Activated CD4-positive, alpha-beta memory T cell treated with anti-CD3 and anti-CD28 coated beads for 36 hours (primary cell): ENCODE results near the gene CDC27. TPM values are rescaled to one million over a fixed set of nuclear protein-coding genes. Genes with fewer than 3 reads are reported as not detected.
A peak's percentile ranks its signal among the peaks of the same experiment; 100 is the strongest.

Experiments used
- CTCF ChIA-PET: fragments of 350-600 bp; sonication (Branson Sonifier 250); formaldehyde crosslinking; loops from one replicate; lab custom pipeline; 2021; ENCODE audit warnings: antibody characterized with exemption, inconsistent platforms; lab: Charles Lee
- POLR2A ChIA-PET: fragments of 350-600 bp; sonication (Branson Sonifier 250); formaldehyde crosslinking; loops from one replicate; lab custom pipeline; 2021; ENCODE audit warnings: antibody characterized with exemption; lab: Charles Lee
- DNase-seq: peaks from one replicate; pipeline ENCODE4 v3.0.0-alpha.2; 2020
- H3K27ac Mint-ChIP-seq: one replicate; pipeline ENCODE4 v1.8.0; 2021; ENCODE audit warnings: mixed read lengths
- H3K27me3 Mint-ChIP-seq: one replicate; pipeline ENCODE4 v1.8.0; 2021; ENCODE audit warnings: mixed read lengths
- H3K36me3 Mint-ChIP-seq: one replicate; pipeline ENCODE4 v1.8.0; 2021; ENCODE audit warnings: mixed read lengths
- H3K4me1 Mint-ChIP-seq: one replicate; pipeline ENCODE4 v1.8.0; 2021; ENCODE audit warnings: low read depth, mixed read lengths
- H3K4me3 Mint-ChIP-seq: one replicate; pipeline ENCODE4 v1.8.0; 2021; ENCODE audit warnings: mild to moderate bottlenecking, mixed read lengths
- H3K9me3 Mint-ChIP-seq: one replicate; pipeline ENCODE4 v1.8.0; 2021; ENCODE audit warnings: mixed read lengths
- intact Hi-C: fragments of 100-400 bp; cut with micrococcal nuclease; formaldehyde crosslinking; loops from one replicate; pipeline ENCODE4 v1.15.1; 2023
- total RNA-seq, 2 experiments: library from RNA; stranded (reverse); gene quantifications; one replicate each; pipeline ENCODE4 v1.2.3, GENCODE V29; 2021

Gene CDC27
- total RNA-seq = 100 to 1,000 TPM; 113 to 133 TPM

- Mint-ChIP-seq H3K36me3 (peaks cover 6% of the 10 kb centered on the region), H3K4me1 (peaks cover 48% of the 10 kb centered on the region), H3K9me3 (no peaks in the 10 kb centered on the region), H3K27ac (peak within 1 kb of the TSS; percentile 90), H3K27me3 (no peaks in the 10 kb centered on the region), H3K4me3 (peak within 1 kb of the TSS; percentile 93)
- ChIA-PET POLR2A (interaction anchor here (0.6 to 2.6 kb wide), 5 partner anchors 9 to 86 kb away, joined by 3 to 15 read pairs (median 4); no protein-coding TSS in a partner anchor), CTCF (interaction anchor here (1.0 to 2.9 kb wide), 3 partner anchors 41 to 127 kb away, joined by 3 to 7 read pairs (median 3); no protein-coding TSS in a partner anchor)
- peak; percentile 100 for DNase-seq
- intact Hi-C loops = loop anchor here (1.0 kb wide), 1 partner anchor 15 kb away; no protein-coding TSS in a partner anchor
These were observed at the start of gene CDC27 for GRCh38 chr17:47188876-47189731. TSS of gene CDC27 (minus strand) at chr17:47189295. CDS start at chr17:47189172, 123 bp downstream.

- CTCF ChIA-PET = no interaction called here
- Mint-ChIP-seq H3K27me3 (no peaks in the 10 kb centered on the region), H3K4me3 (no peak overlapping the region), H3K4me1 (peaks cover 6% of the 10 kb centered on the region), H3K27ac (no peak overlapping the region), H3K9me3 (no peaks in the 10 kb centered on the region), H3K36me3 (no peaks in the 10 kb centered on the region)
- intact Hi-C loops = no loop called here
- POLR2A ChIA-PET = no interaction called here
- no peak for DNase-seq
These were observed 49.4 kb upstream of the CDC27 start for GRCh38 chr17:47238321-47239010.

DNA sequence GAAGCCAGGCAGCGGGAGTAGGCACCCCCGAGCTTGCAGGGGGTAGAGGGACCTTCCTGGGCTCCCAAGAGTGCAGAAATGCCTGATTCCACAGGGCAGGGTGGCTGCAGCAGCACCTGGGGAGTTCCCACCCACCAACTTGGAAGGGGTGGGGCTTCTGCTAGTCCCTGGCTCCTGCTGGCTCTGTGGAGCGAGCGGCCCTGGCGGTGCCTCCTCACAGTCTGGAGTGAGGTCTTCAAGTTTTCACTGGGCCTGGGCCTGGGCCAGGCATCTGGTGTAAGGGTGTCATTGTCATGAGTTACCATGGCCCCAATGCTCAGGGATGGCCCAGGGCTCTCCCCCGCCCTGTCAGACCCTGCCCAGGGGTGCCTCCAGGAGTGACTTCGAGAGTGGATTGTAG is 48.7 kb upstream of the CDC27 start:
- no peak overlapping the region for H3K4me3 Mint-ChIP-seq
- DNase-seq = no peak
- H3K27me3 Mint-ChIP-seq = no peaks in the 10 kb centered on the region
- H3K4me1 Mint-ChIP-seq = peaks cover 6% of the 10 kb centered on the region
- H3K36me3 Mint-ChIP-seq = no peaks in the 10 kb centered on the region
- POLR2A ChIA-PET = no interaction called here
- H3K9me3 Mint-ChIP-seq = no peaks in the 10 kb centered on the region
- CTCF ChIA-PET = no interaction called here
- no peak overlapping the region for H3K27ac Mint-ChIP-seq
- intact Hi-C loops = no loop called here

DNA sequence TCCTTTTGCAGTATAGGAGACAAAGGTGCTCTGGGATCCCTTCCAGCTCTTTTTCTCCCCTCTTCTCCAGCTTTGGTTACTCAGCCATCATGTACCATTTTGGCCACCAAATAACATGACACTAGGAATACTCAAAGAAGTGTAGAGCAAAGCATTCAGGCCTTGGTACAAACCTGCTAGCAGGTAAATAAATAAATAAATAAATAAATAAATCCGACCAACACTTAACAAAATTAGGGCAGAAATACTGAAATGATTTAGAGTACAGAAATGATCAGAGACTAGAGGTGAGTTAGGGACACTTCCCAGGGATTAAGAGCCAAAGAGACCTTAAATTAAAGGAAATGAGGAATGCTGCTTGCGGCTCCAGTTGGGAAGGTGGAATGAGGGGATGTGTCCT is 46.8 kb upstream of the CDC27 start:
- H3K9me3 Mint-ChIP-seq = no peaks in the 10 kb centered on the region
- no peaks in the 10 kb centered on the region for H3K27me3 Mint-ChIP-seq
- H3K27ac Mint-ChIP-seq = no peak overlapping the region
- intact Hi-C loops = no loop called here
- POLR2A ChIA-PET = no interaction called here
- no peak overlapping the region for H3K4me3 Mint-ChIP-seq
- CTCF ChIA-PET = no interaction called here
- no peaks in the 10 kb centered on the region for H3K36me3 Mint-ChIP-seq
- DNase-seq = no peak
- peaks cover 6% of the 10 kb centered on the region for H3K4me1 Mint-ChIP-seq

DNA sequence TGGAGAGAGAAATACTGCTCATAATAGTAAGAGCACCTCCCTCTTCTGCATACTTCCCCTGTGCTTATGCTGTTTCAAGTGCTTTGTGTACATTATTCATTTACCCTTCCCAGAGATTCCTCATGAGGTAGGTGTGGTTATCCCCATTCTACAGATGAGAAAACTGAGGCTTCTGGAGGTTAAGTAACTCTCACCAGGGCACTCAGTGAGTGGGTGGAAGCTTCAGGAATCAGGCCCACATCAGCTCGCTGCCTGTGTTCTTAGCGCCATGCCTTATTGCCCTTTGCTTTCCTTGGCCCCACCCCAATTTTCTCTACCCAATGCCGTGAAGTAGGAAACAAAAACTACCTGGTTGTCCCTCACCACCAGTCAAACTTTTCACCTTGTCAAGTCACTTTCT is 46.4 kb upstream of the CDC27 start:
- Mint-ChIP-seq H3K27ac (no peak overlapping the region), H3K9me3 (no peaks in the 10 kb centered on the region), H3K36me3 (no peaks in the 10 kb centered on the region), H3K4me1 (peaks cover 5% of the 10 kb centered on the region), H3K4me3 (no peak overlapping the region), H3K27me3 (no peaks in the 10 kb centered on the region)
- no peak for DNase-seq
- ChIA-PET CTCF (no interaction called here), POLR2A (no interaction called here)
- intact Hi-C loops = no loop called here

GRCh38 chr17:47232465-47232864 is 43.4 kb upstream of the CDC27 start:
- Mint-ChIP-seq H3K27me3 (no peaks in the 10 kb centered on the region), H3K4me1 (peaks cover 11% of the 10 kb centered on the region), H3K36me3 (no peaks in the 10 kb centered on the region), H3K9me3 (no peaks in the 10 kb centered on the region), H3K4me3 (no peak overlapping the region), H3K27ac (no peak overlapping the region)
- CTCF ChIA-PET = interaction anchor here (1.0 kb wide), 1 partner anchor 83 kb away, joined by 4 read pairs; no protein-coding TSS in a partner anchor
- POLR2A ChIA-PET = no interaction called here
- intact Hi-C loops = loop anchor here (5.0 kb wide), 1 partner anchor 385 kb away; no protein-coding TSS in a partner anchor
- no peak for DNase-seq

GRCh38 chr17:47231866-47232265 is 42.8 kb upstream of the CDC27 start:
- POLR2A ChIA-PET = no interaction called here
- Mint-ChIP-seq H3K9me3 (no peaks in the 10 kb centered on the region), H3K27ac (no peak overlapping the region), H3K4me3 (no peak overlapping the region), H3K27me3 (no peaks in the 10 kb centered on the region), H3K4me1 (peaks cover 11% of the 10 kb centered on the region), H3K36me3 (no peaks in the 10 kb centered on the region)
- CTCF ChIA-PET = interaction anchor here (0.7 to 1.9 kb wide), 2 partner anchors 77 to 87 kb away, joined by 3 to 4 read pairs; no protein-coding TSS in a partner anchor
- DNase-seq = no peak
- intact Hi-C loops = loop anchor here (5.0 kb wide), 1 partner anchor 385 kb away; no protein-coding TSS in a partner anchor

GRCh38 chr17:47231334-47231733 is 42.2 kb upstream of the CDC27 start:
- ChIA-PET POLR2A (interaction anchor here (0.6 kb wide), 1 partner anchor 34 kb away, joined by 3 read pairs; no protein-coding TSS in a partner anchor), CTCF (interaction anchor here (0.7 to 4.1 kb wide), 3 partner anchors 78 to 87 kb away, joined by 3 to 74 read pairs (median 4); no protein-coding TSS in a partner anchor)
- no peaks in the 10 kb centered on the region for H3K27me3 Mint-ChIP-seq
- H3K4me3 Mint-ChIP-seq = no peak overlapping the region
- H3K27ac Mint-ChIP-seq = no peak overlapping the region
- H3K9me3 Mint-ChIP-seq = no peaks in the 10 kb centered on the region
- no peak for DNase-seq
- H3K36me3 Mint-ChIP-seq = no peaks in the 10 kb centered on the region
- intact Hi-C loops = loop anchor here (5.0 kb wide), 1 partner anchor 386 kb away; no protein-coding TSS in a partner anchor
- peaks cover 11% of the 10 kb centered on the region for H3K4me1 Mint-ChIP-seq

DNA sequence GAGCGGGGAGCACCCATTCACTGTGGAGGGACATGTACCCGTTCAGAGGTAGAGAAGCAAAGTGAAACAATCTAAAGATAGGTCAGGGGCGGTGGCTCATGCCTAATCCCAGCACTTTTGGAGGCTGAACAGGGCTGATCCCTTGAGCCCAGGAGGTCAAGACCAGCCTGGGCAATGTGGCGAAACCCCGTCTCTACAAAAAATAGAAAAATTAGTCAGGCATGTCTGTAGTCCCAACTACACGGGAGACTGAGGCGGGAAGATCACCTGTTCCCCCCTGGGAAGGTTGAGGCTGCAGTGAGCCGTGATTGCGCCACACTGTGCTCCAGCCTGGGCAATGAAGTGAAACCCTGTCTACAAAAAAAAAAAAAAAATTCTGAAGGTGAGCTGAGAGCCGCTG is 41.8 kb upstream of the CDC27 start:
- Mint-ChIP-seq H3K4me1 (peaks cover 11% of the 10 kb centered on the region), H3K27ac (no peak overlapping the region), H3K36me3 (no peaks in the 10 kb centered on the region), H3K4me3 (no peak overlapping the region), H3K27me3 (no peaks in the 10 kb centered on the region), H3K9me3 (no peaks in the 10 kb centered on the region)
- no peak for DNase-seq
- ChIA-PET CTCF (interaction anchor here (1.0 to 4.1 kb wide), 8 partner anchors 10 to 385 kb away, joined by 3 to 74 read pairs (median 5); partner anchors contain the start of gene CDC27), POLR2A (interaction anchor here (0.6 kb wide), 1 partner anchor 33 kb away, joined by 3 read pairs; no protein-coding TSS in a partner anchor)
- intact Hi-C loops = loop anchor here (5.0 kb wide), 1 partner anchor 386 kb away; no protein-coding TSS in a partner anchor

- peak; percentile 85 for DNase-seq
- CTCF ChIA-PET = interaction anchor here (0.6 to 4.1 kb wide), 19 partner anchors 9 to 389 kb away, joined by 3 to 74 read pairs (median 4); partner anchors contain the start of genes CDC27 and EFCAB13
- Mint-ChIP-seq H3K27me3 (no peaks in the 10 kb centered on the region), H3K4me3 (peak overlapping the region; percentile 60), H3K9me3 (no peaks in the 10 kb centered on the region), H3K36me3 (no peaks in the 10 kb centered on the region), H3K27ac (no peak overlapping the region), H3K4me1 (peaks cover 11% of the 10 kb centered on the region)
- intact Hi-C loops = loop anchor here (1.0 to 5.0 kb wide), 2 partner anchors 86 to 388 kb away; no protein-coding TSS in a partner anchor
- POLR2A ChIA-PET = no interaction called here
These were observed 40.7 kb upstream of the CDC27 start for GRCh38 chr17:47229535-47230443.

GRCh38 chr17:47227862-47228261 is 38.8 kb upstream of the CDC27 start:
- H3K4me3 Mint-ChIP-seq = no peak overlapping the region
- CTCF ChIA-PET = interaction anchor here (4.1 kb wide), 1 partner anchor 87 kb away, joined by 74 read pairs; no protein-coding TSS in a partner anchor
- intact Hi-C loops = no loop called here
- H3K36me3 Mint-ChIP-seq = no peaks in the 10 kb centered on the region
- no peaks in the 10 kb centered on the region for H3K27me3 Mint-ChIP-seq
- H3K4me1 Mint-ChIP-seq = peaks cover 11% of the 10 kb centered on the region
- peaks cover 7% of the 10 kb centered on the region for H3K9me3 Mint-ChIP-seq
- no peak overlapping the region for H3K27ac Mint-ChIP-seq
- no peak for DNase-seq
- POLR2A ChIA-PET = no interaction called here
